GM12878 (cell line): Measurements from ENCODE around the gene DYSF. TPM values are rescaled to one million over a fixed set of nuclear protein-coding genes. Genes with fewer than 3 reads are reported as not detected.

Experiments
- ATAC-seq: fragments of 200-7000 bp; cut with Tn5 transposase; 3 replicates; pipeline ENCODE4 v1.9.1; 2020; ENCODE audit warnings: mild to moderate bottlenecking, moderate library complexity
- BruUV-seq: library from RNA; stranded (reverse); fragments of 400-500 nt; replicated peaks from 2 replicates; lab custom pipeline; 2021; lab: Mats Ljungman, UMichigan
- CTCF ChIA-PET: fragments of 300-600 bp; sonication (Branson Sonifier 250); formaldehyde crosslinking; extraction: SDS; loops from one replicate; lab custom pipeline; 2021; ENCODE audit warnings: inconsistent platforms; lab: Yijun Ruan, JAX
- POLR2A ChIA-PET: fragments of 350-600 bp; formaldehyde crosslinking; extraction: SDS; loops from one replicate; lab custom pipeline; 2021; ENCODE audit warnings: inconsistent platforms; lab: Charles Lee
- RAD21 ChIA-PET: fragments of 300-600 bp; sonication (Branson Sonifier 250); formaldehyde crosslinking; loops from one replicate; lab custom pipeline; 2023; ENCODE audit warnings: antibody characterized with exemption; ENCODE audit not compliant: unreplicated experiment; lab: Charles Lee
- SMC1A ChIA-PET: fragments of 300-600 bp; sonication (Branson Sonifier 250); formaldehyde crosslinking; loops from one replicate; lab custom pipeline; 2023; ENCODE audit not compliant: unreplicated experiment, uncharacterized antibody; lab: Charles Lee
- DNase-seq: peaks from one replicate; pipeline ENCODE4 v3.0.0-alpha.2; 2011; ENCODE audit warnings: low read depth, low spot score
- FAIRE-seq: peaks from 3 replicates; lab custom pipeline; 2011; peaks lifted over from hg19 to GRCh38; lab: Jason Lieb, UNC
- H2AFZ ChIP-seq: 2 replicates; pipeline ENCODE4 v1.6.0; 2011; ENCODE audit warnings: low read depth, low read length, control low read depth; ENCODE audit not compliant: control insufficient read depth
- H3K27ac ChIP-seq: 2 replicates; pipeline ENCODE4 v1.5.1; 2011; ENCODE audit warnings: control low read depth; ENCODE audit not compliant: control insufficient read depth, insufficient read depth
- H3K27me3 ChIP-seq, 2 experiments: replicated peaks in 1 of 2; 2 replicates each; pipeline versions ENCODE4 v1.6.0 to v1.6.1; 2011; ENCODE audit warnings: low read length in 1 of 2; ENCODE audit not compliant: control insufficient read depth in 2 of 2, insufficient read depth in 2 of 2
- H3K36me3 ChIP-seq, 2 experiments: 2 replicates each; pipeline ENCODE4 v1.5.1; 2011; ENCODE audit warnings: low read length in 1 of 2; ENCODE audit not compliant: control insufficient read depth in 2 of 2, insufficient read depth in 2 of 2
- H3K4me1 ChIP-seq: 2 replicates; pipeline ENCODE4 v1.6.1; 2011; ENCODE audit warnings: mild to moderate bottlenecking, low read length, moderate library complexity, mixed read lengths; ENCODE audit not compliant: control insufficient read depth, insufficient read depth
- H3K4me2 ChIP-seq: 2 replicates; pipeline ENCODE4 v1.6.0; 2011; ENCODE audit warnings: control low read depth; ENCODE audit not compliant: control insufficient read depth, insufficient read depth
- H3K4me3 ChIP-seq: fragments of 200-600 bp; sonication (generic); 2 replicates; pipeline ENCODE4 v1.5.1; 2016
- H3K79me2 ChIP-seq: 2 replicates; pipeline ENCODE4 v1.6.0; 2011; ENCODE audit warnings: low read length; ENCODE audit not compliant: control insufficient read depth, insufficient read depth
- H3K9ac ChIP-seq: 2 replicates; pipeline ENCODE4 v1.8.0; 2011; ENCODE audit warnings: low read length, control low read depth, mixed read lengths; ENCODE audit not compliant: control insufficient read depth, insufficient read depth
- H3K9me3 ChIP-seq: replicated peaks from 3 replicates; pipeline ENCODE4 v1.5.1; 2011; ENCODE audit warnings: mild to moderate bottlenecking, low read length; ENCODE audit not compliant: control insufficient read depth, insufficient read depth
- H4K20me1 ChIP-seq: 2 replicates; pipeline ENCODE4 v1.6.0; 2011; ENCODE audit not compliant: control insufficient read depth, insufficient read depth
- EZH2 ChIP-seq: IDR thresholded peaks from 2 replicates; pipeline ENCODE4 v1.6.1; 2012; ENCODE audit warnings: low read depth, mild to moderate bottlenecking, control low read depth, inconsistent platforms, low read length, borderline replicate concordance; ENCODE audit not compliant: control insufficient read depth
- JUNB ChIP-seq: IDR thresholded peaks from 2 replicates; pipeline ENCODE4 v1.6.1; 2016; ENCODE audit warnings: antibody characterized with exemption, mild to moderate bottlenecking
- WGBS: methylation state at CpG from one replicate; pipeline ENCODE4 v1.1.6; 2016; ENCODE audit warnings: low lambda C conversion rate; ENCODE audit not compliant: insufficient replicate concordance, insufficient coverage; ENCODE audit errors: missing lambda C conversion rate; 5-methylcytosine and 5-hydroxymethylcytosine counted together
- in situ Hi-C: fragments of 300-500 bp; cut with MboI; formaldehyde crosslinking; loops from 9 replicates; pipeline ENCODE4 v1.14.3; 2018; ENCODE audit warnings: mixed read lengths
- intact Hi-C: fragments of 100-400 bp; cut with micrococcal nuclease; formaldehyde crosslinking; loops from one replicate; pipeline ENCODE4 v1.14.2; 2022; ENCODE audit not compliant: unreplicated experiment
- polyA plus RNA-seq, 11 experiments: library from polyadenylated mRNA; depleted of rRNA in 4 of 11; unstranded in 6 of 11; stranded (reverse) in 5 of 11; fragments of >200 nt; fragmentation: Nextera tagmentation in 4 of 11; fragmentation: Illumina TruSeq in 1 of 11; extraction: Ambion mirVana in 4 of 11; extraction: Trizol in 1 of 11; gene quantifications; 1 replicate in 1 of 11; 2 replicates in 10 of 11; pipeline versions ENCODE4 v1.2.1 to v1.2.3, GENCODE V29; 2011 to 2016; ENCODE audit warnings: inconsistent platforms in 2 of 11, missing spikeins in 2 of 11, low read depth in 1 of 11
- total RNA-seq, 4 experiments: library from RNA; depleted of rRNA in 3 of 4; stranded (reverse); fragments of >200 nt in 3 of 4; fragmentation: Illumina TruSeq in 1 of 4; extraction: Trizol in 1 of 4; gene quantifications; 2 replicates each; pipeline versions ENCODE4 v1.2.1 to v1.2.3, GENCODE V29; 2013 to 2021
- TF ChIP-seq, protein P1 (sequence below): IDR thresholded peaks from 2 replicates; pipeline ENCODE4 v1.6.1; 2012; ENCODE audit warnings: low read depth, low read length, improper control_type of control experiment

Gene DYSF
- total and polyA plus RNA-seq, 10 of the 15 experiments (the other 5 are each of a cell fraction or from before 2014, with no cell fraction given) = under 0.01 to 0.15 (median 0.03) TPM; not detected in 7

- no peaks in the 10 kb centered on the region for H3K36me3 ChIP-seq
- WGBS = 20% methylated on average over 14 of the region's 14 CpGs
- H3K79me2 ChIP-seq = no peaks in the 10 kb centered on the region
- no peaks in the 10 kb centered on the region for H3K4me1 ChIP-seq
- in situ Hi-C loops = no loop called here
- no peak overlapping the region for H2AFZ ChIP-seq
- CTCF ChIA-PET = no interaction called here
- H3K4me2 ChIP-seq = no peak overlapping the region
- no peak for DNase-seq
- H3K27me3 ChIP-seq = peaks cover 0 to 3% of the 10 kb centered on the region in 2 experiments; a peak in 2 of 4 replicates
- H3K4me3 ChIP-seq = no peak overlapping the region
- no peak overlapping the region for H3K9ac ChIP-seq
- intact Hi-C loops = no loop called here
- H3K27ac ChIP-seq = no peak overlapping the region
- FAIRE-seq = no peak
- SMC1A ChIA-PET = no interaction called here
- TF ChIP-seq JUNB (no peak), EZH2 (no peak)
- TF ChIP-seq, protein P1, sequence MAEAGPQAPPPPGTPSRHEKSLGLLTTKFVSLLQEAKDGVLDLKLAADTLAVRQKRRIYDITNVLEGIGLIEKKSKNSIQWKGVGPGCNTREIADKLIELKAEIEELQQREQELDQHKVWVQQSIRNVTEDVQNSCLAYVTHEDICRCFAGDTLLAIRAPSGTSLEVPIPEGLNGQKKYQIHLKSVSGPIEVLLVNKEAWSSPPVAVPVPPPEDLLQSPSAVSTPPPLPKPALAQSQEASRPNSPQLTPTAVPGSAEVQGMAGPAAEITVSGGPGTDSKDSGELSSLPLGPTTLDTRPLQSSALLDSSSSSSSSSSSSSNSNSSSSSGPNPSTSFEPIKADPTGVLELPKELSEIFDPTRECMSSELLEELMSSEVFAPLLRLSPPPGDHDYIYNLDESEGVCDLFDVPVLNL = no peak
- POLR2A ChIA-PET = no interaction called here
- ATAC-seq = no peak
- no peaks in the 10 kb centered on the region for H4K20me1 ChIP-seq
- no peaks in the 10 kb centered on the region for H3K9me3 ChIP-seq
- BruUV-seq = no TSS peak
- RAD21 ChIA-PET = no interaction called here
These were observed 241.3 kb downstream of the DYSF start for GRCh38 chr2:71694501-71695234.
